ENCODE measurements around the gene ZBTB8OS.
"Not testable (repeated sequence)": the region's sequence is repeated elsewhere in the genome, so short reads cannot be mapped to it uniquely, and the experiment has no call there.

The ZBTB8OS gene

DNA sequence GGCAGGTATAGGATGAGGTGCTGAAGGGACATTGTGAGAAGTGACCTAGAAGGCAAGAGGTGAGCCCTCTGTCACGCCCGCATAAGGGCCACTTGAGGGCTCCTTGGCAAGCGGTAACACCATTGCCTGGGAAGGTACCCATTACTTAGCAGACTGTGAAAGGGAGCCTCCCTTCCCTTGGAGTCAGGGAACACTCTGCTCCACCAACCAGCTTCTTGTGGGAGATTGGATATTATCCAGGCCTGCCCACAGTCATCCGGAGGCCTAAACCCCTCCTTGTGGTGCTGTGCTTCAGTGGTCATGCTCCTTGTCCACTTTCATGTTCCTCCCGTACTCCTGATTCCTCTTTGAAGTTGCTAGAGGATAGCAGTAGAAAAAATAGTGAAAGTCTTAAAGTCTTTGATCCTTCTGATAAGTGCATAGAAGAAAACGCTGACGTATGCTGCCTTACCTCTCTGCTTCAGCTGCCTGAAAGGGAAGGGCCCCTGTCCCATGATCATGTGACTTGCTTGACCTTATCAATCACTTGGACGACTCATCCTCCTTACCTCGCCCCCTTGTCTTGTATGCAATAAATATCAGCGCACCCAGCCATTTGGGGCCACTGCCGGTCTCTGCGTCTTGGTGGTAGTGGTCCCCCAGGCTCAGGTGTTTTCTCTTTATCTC lies 16.7 kb upstream of the ZBTB8OS start:
- no peak for TF ChIP-seq POLR2A (IDR thresholded peaks at IDR 0.05; ENCODE audit: low read length)
- TF ChIP-seq GATA1 (IDR thresholded peaks at IDR 0.05; ENCODE audit: low read depth, low read length) = no peak

DNA sequence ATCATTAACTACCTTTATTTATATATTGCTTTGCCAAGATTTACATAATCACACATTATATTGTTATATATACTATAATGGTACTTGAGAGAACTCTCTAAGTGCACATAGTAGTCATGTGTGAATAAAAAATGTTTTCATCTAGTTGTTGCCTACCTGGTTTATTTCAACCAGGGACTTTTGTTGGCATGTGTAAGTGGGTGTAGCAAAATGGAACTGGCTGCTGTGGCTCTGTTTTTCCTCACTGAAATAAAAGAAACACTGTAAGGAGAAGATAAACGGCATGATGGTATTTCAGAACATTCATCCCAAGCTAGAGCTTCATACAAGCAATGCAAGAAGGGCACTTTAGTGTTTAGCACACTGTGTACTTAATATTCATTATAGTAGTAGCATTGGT lies 15.6 kb upstream of the ZBTB8OS start:
- TF ChIP-seq POLR2A (IDR thresholded peaks at IDR 0.05; ENCODE audit: low read length) = no peak
- no peak for TF ChIP-seq GATA1 (IDR thresholded peaks at IDR 0.05; ENCODE audit: low read depth, low read length)
- DNase-seq = no peak

More for the DNA sequence above, 16.7 kb upstream of the ZBTB8OS start:
- peak; percentile 51 to 55 for DNase-seq

DNA sequence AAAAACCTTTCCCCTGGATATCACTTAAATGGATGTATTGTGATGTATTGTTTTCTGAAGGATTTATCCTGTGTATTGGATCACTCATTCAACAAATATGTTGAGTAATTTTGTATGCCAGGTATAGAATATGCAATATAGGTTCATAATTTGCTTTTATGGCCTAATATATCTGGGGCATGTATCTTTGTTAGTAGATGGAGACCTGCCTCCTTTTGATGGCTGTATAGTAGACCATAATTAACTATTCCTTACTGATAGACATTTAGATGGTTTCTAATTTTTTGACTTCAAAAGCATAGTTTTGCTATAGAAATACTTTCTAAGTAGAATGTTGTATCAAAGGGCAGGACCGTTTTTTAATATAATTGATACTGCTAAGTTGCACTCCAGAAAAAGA lies 9.2 kb upstream of the ZBTB8OS start:
- no peak for DNase-seq
- TF ChIP-seq POLR2A (IDR thresholded peaks at IDR 0.05; ENCODE audit: low read length) (no peak), GATA1 (IDR thresholded peaks at IDR 0.05; ENCODE audit: low read depth, low read length) (no peak)

DNA sequence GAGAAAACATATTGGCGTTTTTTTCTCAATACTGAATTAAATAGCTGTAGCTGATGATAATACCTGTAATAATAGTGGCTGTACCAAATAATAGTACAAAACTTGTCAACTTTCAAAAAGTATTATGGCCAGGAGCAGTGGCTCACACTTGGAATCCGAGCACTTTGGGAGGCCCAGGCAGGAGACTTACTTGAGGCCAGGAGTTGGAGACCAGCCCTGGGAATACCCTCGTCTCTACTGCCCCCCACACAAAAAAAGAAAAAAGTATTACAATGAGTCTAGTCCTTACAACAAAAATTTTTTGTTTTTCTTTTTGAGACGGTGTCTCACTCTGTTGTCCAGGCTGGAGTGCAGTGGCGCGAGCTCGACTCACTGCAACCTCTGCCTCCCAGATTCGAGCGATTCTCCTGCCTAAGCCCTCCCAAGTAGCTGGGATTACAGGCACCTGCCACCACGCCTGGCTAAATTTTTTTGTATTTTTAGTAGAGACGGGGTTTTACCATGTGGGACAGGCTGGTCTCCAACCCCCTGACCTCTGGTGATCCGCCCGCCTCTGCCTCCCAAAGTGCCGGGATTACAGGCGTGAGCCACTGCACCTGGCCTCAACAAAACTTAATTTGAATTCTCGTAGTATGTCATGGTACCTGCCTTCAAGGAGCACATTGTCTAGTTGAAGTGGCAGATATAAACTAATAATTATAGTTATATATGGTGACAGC lies 2.1 kb upstream of the ZBTB8OS start:
- DNase-seq = peak; percentile 20 to 46
- TF ChIP-seq GATA1 (IDR thresholded peaks at IDR 0.05; ENCODE audit: low read depth, low read length) = no peak
- TF ChIP-seq POLR2A (IDR thresholded peaks at IDR 0.05; ENCODE audit: low read length) = no peak

DNA sequence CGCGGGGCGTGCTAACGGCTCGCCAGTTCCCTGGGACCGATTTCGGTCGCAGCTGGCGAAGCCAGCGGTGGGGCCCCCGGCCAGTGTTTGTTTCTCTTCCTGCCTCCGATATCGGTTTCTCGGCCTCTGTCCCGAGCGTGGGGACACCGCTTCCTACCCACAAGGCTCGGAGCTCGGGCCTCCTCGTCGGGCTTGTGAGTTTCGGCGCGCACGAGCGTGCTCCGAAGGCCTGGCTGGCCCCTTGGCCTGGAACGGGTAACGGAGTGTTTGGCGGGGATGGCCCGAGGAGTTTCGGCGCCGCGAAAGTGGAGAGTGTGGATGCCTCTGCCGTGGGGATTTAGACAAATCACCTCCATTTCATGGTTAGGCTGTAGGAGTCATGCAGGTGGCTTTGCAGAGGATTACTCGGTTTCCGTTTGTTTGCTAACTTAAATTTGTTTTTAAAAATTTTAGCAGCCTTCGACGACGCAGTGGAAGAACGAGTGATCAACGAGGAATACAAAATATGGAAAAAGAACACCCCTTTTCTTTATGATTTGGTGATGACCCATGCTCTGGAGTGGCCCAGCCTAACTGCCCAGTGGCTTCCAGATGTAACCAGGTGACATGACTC lies 1.2 kb upstream of the ZBTB8OS start:
- TF ChIP-seq GATA1 (IDR thresholded peaks at IDR 0.05; ENCODE audit: low read depth, low read length) (no peak), POLR2A (IDR thresholded peaks at IDR 0.05; ENCODE audit: low read length) (no peak)

DNA sequence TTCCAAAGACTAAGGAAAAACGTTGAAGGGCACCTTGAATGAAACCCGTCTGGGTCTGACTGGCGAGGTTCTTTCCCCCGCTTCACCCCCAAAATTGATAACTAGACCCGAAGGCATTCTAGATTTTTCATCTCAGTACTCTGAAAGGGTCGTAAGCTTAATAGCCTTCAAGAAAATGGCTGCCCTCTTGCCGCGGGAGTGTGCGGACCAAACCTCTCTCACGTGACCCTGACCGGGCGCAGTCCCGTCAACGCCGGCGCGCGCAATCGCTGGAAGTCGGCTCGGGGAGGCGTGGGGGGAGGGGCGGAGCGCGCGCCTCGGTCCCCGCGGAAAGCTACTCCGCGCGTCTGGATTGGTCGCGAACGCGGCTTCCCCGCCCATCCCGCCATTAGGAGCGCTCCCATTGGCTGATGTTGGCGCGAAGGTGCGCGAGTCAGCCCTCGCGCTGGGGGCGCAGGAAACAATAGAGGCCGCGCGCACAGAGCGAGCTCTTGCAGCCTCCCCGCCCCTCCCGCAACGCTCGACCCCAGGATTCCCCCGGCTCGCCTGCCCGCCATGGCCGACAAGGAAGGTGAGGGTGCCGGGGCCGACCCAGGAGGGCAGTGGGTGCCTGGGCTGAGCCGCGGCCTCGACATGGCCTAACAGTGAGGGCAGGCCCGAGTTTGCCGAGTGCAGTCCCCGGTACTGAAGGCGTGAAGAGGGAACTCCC lies 556 bp upstream of the ZBTB8OS start, which contains the start of gene RBBP4:
TSS of gene RBBP4 (plus strand) at position 457 of the 709 bp plus-strand sequence. CDS start at position 556, 99 bp downstream.
- TF ChIP-seq POLR2A (IDR thresholded peaks at IDR 0.05; ENCODE audit: low read length) (peak; percentile 59), GATA1 (IDR thresholded peaks at IDR 0.05; ENCODE audit: low read depth, low read length) (no peak)
- DNase-seq = peak; percentile 99

More for the DNA sequence above, 1.2 kb upstream of the ZBTB8OS start:
- no peak for DNase-seq

DNA sequence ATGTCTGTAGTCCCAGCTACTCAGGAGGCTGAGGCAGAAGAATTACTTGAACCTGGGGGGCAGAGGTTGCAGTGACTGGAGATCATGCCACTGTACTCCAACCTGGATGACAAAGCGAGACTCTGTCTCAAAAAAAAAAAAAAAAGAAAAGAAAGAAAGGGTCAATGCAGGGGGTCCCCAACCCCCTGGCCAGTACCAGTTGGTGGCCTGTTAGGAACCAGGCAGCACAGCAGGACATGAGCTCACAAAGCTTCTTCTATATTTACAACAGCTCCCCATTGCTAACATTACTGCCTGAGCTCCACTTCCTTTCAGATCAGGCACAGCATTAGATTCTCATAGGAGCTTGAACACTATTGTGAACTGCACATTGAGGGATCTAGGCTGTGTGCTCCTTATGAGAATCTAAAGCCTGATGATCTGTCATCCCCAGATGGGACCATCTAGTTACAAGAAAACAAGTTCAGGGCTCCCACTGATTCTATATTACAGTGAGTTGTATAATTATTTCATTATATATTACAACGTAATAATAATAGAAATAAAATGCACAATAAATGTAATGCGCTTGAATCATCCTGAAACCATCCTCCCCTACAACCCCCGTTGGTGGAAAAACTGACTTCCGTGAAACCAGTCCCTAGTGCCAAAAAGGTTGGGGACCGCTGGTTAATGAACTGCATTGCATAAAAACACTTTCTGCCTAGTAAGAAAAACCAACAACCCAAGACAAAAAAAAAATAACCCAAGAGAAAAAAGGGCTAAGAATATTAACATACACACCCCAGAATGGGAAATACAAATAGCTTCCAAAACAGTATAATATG lies 2.8 kb downstream of the ZBTB8OS start:
- TF ChIP-seq GATA1 (IDR thresholded peaks at IDR 0.05; ENCODE audit: low read depth, low read length) = no peak
- no peak for DNase-seq

DNA sequence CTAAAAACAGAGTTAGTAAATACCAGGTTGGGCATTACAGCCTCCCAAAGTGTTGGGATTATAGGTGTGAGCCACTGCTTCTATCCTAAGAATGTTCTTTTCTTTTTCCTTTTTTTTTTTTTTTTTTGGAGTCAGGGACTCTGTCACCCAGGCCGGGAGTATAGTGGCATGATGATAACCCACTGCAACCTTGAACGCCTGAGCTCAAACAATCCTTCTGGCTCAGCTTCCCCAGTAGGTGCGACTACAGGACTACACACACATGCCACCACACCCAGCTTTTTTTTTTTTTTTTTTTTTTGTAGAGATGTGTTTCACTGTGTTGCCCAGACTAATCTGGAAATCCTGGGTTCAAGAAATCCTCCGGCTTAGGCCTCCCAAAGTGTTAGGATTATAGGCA lies 5.9 kb downstream of the ZBTB8OS start:
- no peak for TF ChIP-seq POLR2A (IDR thresholded peaks at IDR 0.05; ENCODE audit: low read length)
- TF ChIP-seq GATA1 (IDR thresholded peaks at IDR 0.05; ENCODE audit: low read depth, low read length) = no peak
- no peak for DNase-seq

DNA sequence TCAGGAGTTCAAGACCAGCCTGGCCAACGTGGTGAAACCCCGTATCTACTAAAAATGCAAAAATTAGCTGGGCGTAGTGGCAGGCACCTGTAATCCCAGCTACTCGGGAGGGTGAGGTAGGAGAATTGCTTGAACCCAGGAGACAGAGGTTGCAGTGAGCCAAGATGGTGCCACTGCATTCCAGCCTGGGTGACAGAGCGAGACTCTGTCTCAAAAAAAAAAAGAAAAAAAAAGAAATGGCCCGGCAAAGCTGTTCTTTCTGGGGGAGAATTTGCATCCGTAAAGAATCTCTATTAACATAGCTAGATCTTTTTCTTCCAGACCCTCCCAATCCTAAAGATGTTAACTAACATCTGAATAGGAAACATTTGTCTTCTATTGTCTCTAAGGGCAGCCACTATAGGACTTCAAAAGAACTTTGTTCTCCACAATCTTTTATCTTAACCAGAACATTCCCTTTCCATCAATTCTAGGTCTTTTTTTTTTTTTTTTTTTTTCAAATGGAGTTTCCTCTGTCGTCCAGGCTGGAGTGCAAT lies 8.0 kb downstream of the ZBTB8OS start:
- not testable (repeated sequence) for DNase-seq

DNA sequence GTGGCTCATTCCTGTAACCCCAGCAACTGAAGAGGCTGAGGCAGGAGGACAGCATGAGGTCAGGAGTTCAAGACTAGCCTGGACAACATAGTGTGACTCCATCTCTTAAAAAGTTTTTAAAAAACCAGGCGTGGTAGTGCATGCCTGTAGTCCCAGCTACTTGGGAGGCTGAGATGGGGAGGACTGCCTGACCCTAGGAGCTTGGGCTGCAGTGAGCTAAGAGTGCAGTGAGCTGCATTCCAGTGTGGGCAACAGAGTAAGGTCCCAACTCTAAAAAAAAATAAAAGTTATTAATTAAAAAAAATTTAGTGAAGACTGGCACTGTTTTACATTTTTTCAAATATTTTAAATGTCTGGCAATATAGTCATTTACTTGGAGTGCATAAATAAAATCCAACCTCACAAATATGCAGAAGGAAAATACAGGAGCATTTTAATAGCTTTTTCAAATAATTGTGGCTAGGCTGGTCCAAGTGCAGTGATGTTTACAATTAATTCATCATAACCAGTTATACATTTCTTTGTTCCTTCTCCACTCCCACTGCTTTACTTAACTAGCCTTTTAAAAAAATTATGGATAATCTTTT lies 10.8 kb downstream of the ZBTB8OS start:
- TF ChIP-seq GATA1 (IDR thresholded peaks at IDR 0.05; ENCODE audit: low read depth, low read length) (no peak), POLR2A (IDR thresholded peaks at IDR 0.05; ENCODE audit: low read length) (no peak)

DNA sequence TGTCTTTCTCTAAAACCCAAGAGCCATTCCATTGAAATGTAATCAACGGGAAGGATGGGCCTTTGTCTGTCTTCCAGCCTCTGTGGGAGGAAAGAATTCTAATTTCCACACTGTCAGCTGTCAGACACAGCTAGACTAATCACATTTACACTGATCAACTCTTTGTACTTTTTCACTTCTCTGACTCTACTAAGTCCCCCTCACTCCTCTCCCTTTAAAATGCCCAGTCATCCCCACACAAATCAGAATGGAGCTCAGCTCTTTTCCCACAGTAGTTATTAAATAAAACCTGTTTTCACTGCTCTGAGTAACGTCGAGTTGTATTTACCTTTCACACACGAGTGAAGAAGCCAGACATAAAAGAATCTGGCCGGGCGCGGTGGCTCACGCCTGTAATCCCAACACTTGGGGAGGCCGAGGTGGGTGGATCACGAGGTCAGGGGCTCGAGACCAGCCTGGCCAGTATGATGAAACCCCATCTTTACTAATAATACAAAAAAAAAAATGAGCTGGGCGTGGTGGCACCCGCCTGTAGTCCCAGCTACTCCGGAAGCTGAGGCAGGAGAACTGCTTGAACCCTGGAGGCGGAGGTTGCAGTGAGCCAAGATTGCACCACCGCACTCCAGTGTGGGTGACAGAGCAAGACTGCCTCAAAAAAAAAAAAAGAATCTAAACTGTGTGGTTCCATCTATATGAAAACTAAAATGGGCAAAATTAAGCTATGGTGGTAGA lies 13.3 kb downstream of the ZBTB8OS start:
- DNase-seq = no peak
- no peak for TF ChIP-seq POLR2A (IDR thresholded peaks at IDR 0.05; ENCODE audit: low read length)
- no peak for TF ChIP-seq GATA1 (IDR thresholded peaks at IDR 0.05; ENCODE audit: low read depth, low read length)

More for the DNA sequence above, 10.8 kb downstream of the ZBTB8OS start:
- DNase-seq = no peak
